Activated CD4-positive, alpha-beta memory T cell treated with anti-CD3 and anti-CD28 coated beads for 36 hours (primary cell): ENCODE data around the gene TNN. TPM values are rescaled to one million over a fixed set of nuclear protein-coding genes. Genes with fewer than 3 reads are reported as not detected.

ENCODE experiments used
- CTCF ChIA-PET: fragments of 350-600 bp; sonication (Branson Sonifier 250); formaldehyde crosslinking; loops from one replicate; lab custom pipeline; 2021; ENCODE audit warnings: antibody characterized with exemption, inconsistent platforms; lab: Charles Lee
- POLR2A ChIA-PET: fragments of 350-600 bp; sonication (Branson Sonifier 250); formaldehyde crosslinking; loops from one replicate; lab custom pipeline; 2021; ENCODE audit warnings: antibody characterized with exemption; lab: Charles Lee
- DNase-seq: peaks from one replicate; pipeline ENCODE4 v3.0.0-alpha.2; 2020
- H3K27ac Mint-ChIP-seq: one replicate; pipeline ENCODE4 v1.8.0; 2021; ENCODE audit warnings: mixed read lengths
- H3K27me3 Mint-ChIP-seq: one replicate; pipeline ENCODE4 v1.8.0; 2021; ENCODE audit warnings: mixed read lengths
- H3K36me3 Mint-ChIP-seq: one replicate; pipeline ENCODE4 v1.8.0; 2021; ENCODE audit warnings: mixed read lengths
- H3K4me1 Mint-ChIP-seq: one replicate; pipeline ENCODE4 v1.8.0; 2021; ENCODE audit warnings: low read depth, mixed read lengths
- H3K4me3 Mint-ChIP-seq: one replicate; pipeline ENCODE4 v1.8.0; 2021; ENCODE audit warnings: mild to moderate bottlenecking, mixed read lengths
- H3K9me3 Mint-ChIP-seq: one replicate; pipeline ENCODE4 v1.8.0; 2021; ENCODE audit warnings: mixed read lengths
- intact Hi-C: fragments of 100-400 bp; cut with micrococcal nuclease; formaldehyde crosslinking; loops from one replicate; pipeline ENCODE4 v1.15.1; 2023
- total RNA-seq, 2 experiments: library from RNA; stranded (reverse); gene quantifications; one replicate each; pipeline ENCODE4 v1.2.3, GENCODE V29; 2021

The TNN gene
- total RNA-seq, 2 experiments from 2014 or later = 0.05 TPM; not detected in 1

DNA sequence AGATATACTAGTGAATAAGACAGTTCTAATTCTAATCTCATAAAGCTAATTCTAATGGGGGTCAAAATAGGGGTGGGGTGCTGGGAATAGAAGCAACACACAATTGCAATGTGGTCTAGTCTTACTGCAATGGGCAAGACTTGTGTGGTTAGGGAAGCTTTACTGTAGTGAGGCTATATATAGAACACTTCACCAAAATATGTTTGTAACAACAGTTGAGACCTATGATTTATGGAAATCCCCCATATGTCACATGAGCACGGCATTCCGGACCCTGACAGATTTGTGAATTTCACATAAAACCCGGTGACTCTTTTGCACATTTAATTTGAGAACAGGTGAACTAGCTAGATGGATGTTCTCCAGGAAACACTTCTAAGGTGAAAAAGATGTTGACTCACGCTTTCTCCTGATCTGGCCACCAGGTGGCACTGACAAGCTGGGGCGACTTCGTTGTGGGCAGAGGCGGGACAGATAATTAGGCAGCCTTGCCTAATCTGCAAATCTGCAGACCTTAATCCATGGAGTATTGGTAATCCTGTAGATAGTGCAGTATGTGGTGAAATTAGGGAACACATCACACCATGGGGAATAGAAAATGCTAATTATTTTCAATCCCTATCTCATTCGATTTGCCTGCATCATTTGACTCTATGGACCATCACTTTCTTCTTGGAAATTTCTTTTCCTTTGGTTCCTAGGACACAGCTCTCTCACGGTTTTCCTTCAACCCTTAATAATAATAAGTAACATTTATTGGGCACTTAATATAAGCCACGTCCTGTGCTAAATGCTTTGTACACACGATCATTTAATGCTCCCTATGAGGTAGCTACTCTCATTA is 87.2 kb downstream of the TNN start:
- H3K4me1 Mint-ChIP-seq = peaks cover 20% of the 10 kb centered on the region
- no peak overlapping the region for H3K4me3 Mint-ChIP-seq
- POLR2A ChIA-PET = interaction anchor here (1.1 to 1.6 kb wide), 2 partner anchors 10 to 164 kb away, joined by 3 to 7 read pairs; no protein-coding TSS in a partner anchor
- CTCF ChIA-PET = interaction anchor here (0.7 to 4.1 kb wide), 50 partner anchors 9 to 1040 kb away, joined by 3 to 270 read pairs (median 4); partner anchors contain the start of gene KIAA0040
- H3K36me3 Mint-ChIP-seq = peaks cover 7% of the 10 kb centered on the region
- H3K9me3 Mint-ChIP-seq = no peaks in the 10 kb centered on the region
- no peak overlapping the region for H3K27ac Mint-ChIP-seq
- peak; percentile 82 for DNase-seq
- H3K27me3 Mint-ChIP-seq = peaks cover 22% of the 10 kb centered on the region
- intact Hi-C loops = loop anchor here (1.0 to 5.0 kb wide), 4 partner anchors 34 to 327 kb away; no protein-coding TSS in a partner anchor

GRCh38 chr1:175155473-175155856 is 87.8 kb downstream of the TNN start:
- intact Hi-C loops = loop anchor here (1.0 kb wide), 3 partner anchors 34 to 164 kb away; no protein-coding TSS in a partner anchor
- ChIA-PET POLR2A (interaction anchor here (1.1 to 1.6 kb wide), 2 partner anchors 10 to 163 kb away, joined by 3 to 7 read pairs; no protein-coding TSS in a partner anchor), CTCF (interaction anchor here (0.7 to 4.1 kb wide), 42 partner anchors 8 to 1040 kb away, joined by 3 to 270 read pairs (median 5); partner anchors contain the start of gene KIAA0040)
- H3K4me3 Mint-ChIP-seq = no peak overlapping the region
- DNase-seq = no peak
- no peak overlapping the region for H3K27ac Mint-ChIP-seq
- peaks cover 22% of the 10 kb centered on the region for H3K27me3 Mint-ChIP-seq
- no peaks in the 10 kb centered on the region for H3K9me3 Mint-ChIP-seq
- H3K36me3 Mint-ChIP-seq = peaks cover 13% of the 10 kb centered on the region
- H3K4me1 Mint-ChIP-seq = peaks cover 20% of the 10 kb centered on the region

DNA sequence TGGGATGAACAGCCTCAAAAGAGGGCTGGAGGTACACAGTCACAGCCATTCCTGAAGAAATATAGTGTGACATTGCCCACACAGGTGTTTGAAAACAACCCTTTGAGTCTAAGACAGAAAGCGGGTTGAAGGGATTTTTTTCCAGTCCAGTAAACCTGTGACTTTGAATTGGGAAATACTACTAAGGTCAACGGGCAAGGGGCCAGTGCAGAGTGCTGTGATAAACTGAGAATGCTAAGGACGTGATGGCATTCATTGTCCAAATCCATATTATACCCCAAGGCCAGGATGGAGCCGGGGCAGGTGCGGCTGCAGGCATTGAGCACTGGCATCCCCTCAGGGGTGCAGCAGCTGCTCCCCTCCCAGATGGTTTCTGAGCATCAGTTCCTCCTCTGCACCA is 88.3 kb downstream of the TNN start:
- intact Hi-C loops = loop anchor here (1.0 kb wide), 3 partner anchors 33 to 163 kb away; no protein-coding TSS in a partner anchor

DNA sequence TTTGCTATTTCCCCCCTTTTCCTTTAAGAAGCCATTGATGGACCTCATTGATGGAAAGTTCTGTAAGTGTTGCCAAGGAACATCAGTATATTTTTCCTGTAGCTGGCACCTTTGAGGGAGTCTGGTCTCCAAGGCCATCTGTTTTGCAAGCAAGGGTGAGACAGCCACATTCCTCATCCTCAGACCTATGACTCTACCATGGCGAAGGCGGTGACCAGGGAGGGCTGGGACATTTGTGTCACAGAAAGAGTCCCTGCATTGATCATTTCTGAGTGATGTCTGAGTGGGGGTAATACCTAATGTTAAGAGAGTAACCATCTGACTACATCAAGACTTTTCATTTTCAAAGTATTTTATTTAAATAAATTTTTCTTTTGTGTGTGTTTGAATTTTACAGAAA is 89.6 kb downstream of the TNN start:
- Mint-ChIP-seq H3K4me3 (no peak overlapping the region), H3K27me3 (peaks cover 9% of the 10 kb centered on the region), H3K9me3 (no peaks in the 10 kb centered on the region), H3K36me3 (peaks cover 20% of the 10 kb centered on the region), H3K4me1 (peaks cover 20% of the 10 kb centered on the region), H3K27ac (no peak overlapping the region)
- ChIA-PET POLR2A (no interaction called here), CTCF (interaction anchor here (0.7 to 4.1 kb wide), 4 partner anchors 13 to 161 kb away, joined by 3 to 270 read pairs (median 30); partner anchors contain the start of gene KIAA0040)
- intact Hi-C loops = no loop called here
- DNase-seq = peak; percentile 55

More for the DNA sequence above, 88.3 kb downstream of the TNN start:
- Mint-ChIP-seq H3K27ac (no peak overlapping the region), H3K4me1 (peaks cover 20% of the 10 kb centered on the region), H3K4me3 (no peak overlapping the region), H3K36me3 (peaks cover 17% of the 10 kb centered on the region), H3K27me3 (peaks cover 18% of the 10 kb centered on the region), H3K9me3 (no peaks in the 10 kb centered on the region)
- ChIA-PET CTCF (interaction anchor here (0.9 to 4.1 kb wide), 27 partner anchors 8 to 218 kb away, joined by 3 to 270 read pairs (median 6); partner anchors contain the start of gene KIAA0040), POLR2A (interaction anchor here (1.1 to 1.6 kb wide), 2 partner anchors 11 to 163 kb away, joined by 3 to 7 read pairs; no protein-coding TSS in a partner anchor)
- DNase-seq = no peak

DNA sequence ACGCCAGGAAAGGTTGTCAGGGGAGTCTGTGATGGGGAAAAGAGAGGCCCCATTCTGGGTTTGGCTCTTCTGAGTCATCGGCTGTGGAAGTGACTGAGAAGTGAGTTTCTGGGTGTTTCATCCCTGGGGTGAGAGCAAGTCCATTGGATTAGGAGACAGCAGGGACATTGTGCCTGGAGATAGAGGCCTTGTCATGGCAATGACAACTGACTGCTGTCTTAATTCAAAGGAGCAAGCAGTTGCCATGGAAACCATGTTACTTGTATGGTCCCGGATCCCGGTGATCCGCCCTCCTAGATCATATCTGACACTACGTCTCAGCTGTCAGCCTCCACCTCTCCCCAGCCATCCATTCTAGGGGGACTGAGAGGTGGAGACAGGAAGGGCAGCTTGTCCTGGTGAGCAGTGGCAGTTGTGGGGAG is 90.5 kb downstream of the TNN start:
- ChIA-PET POLR2A (no interaction called here), CTCF (interaction anchor here (0.6 to 4.1 kb wide), 6 partner anchors 9 to 163 kb away, joined by 3 to 270 read pairs (median 8); no protein-coding TSS in a partner anchor)
- Mint-ChIP-seq H3K4me3 (no peak overlapping the region), H3K27me3 (peaks cover 7% of the 10 kb centered on the region), H3K4me1 (peaks cover 20% of the 10 kb centered on the region), H3K27ac (peak overlapping the region; percentile 30), H3K36me3 (peaks cover 20% of the 10 kb centered on the region), H3K9me3 (no peaks in the 10 kb centered on the region)
- intact Hi-C loops = no loop called here
- DNase-seq = peak; percentile 45

DNA sequence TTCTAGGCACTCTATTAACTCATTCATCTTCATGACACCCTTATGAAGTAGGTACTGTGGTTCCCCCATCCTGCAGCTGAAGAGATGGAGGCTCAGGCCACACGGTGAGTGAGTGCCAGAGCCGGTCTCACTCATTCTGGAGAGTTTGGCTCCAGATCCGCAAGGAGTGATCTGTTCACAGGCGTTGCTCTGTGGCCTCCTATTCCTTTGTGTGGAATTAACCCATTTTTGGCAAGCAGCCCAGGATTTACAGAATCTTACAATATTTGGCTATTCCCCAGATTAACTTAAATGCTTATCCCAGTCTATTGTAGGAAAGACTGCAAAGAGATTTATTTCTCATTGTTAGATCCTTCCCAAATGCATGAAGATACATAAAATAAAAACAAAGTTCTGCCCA is 95.3 kb downstream of the TNN start:
- Mint-ChIP-seq H3K27ac (no peak overlapping the region), H3K36me3 (peaks cover 35% of the 10 kb centered on the region), H3K4me1 (peaks cover 6% of the 10 kb centered on the region), H3K9me3 (no peaks in the 10 kb centered on the region), H3K4me3 (no peak overlapping the region), H3K27me3 (no peaks in the 10 kb centered on the region)
- DNase-seq = no peak
- CTCF ChIA-PET = interaction anchor here (1.4 to 2.3 kb wide), 3 partner anchors 8 to 17 kb away, joined by 3 to 18 read pairs (median 7); no protein-coding TSS in a partner anchor
- POLR2A ChIA-PET = no interaction called here
- intact Hi-C loops = no loop called here

GRCh38 chr1:175163702-175164101 is 96.1 kb downstream of the TNN start:
- Mint-ChIP-seq H3K27me3 (no peaks in the 10 kb centered on the region), H3K36me3 (peaks cover 36% of the 10 kb centered on the region), H3K9me3 (no peaks in the 10 kb centered on the region), H3K27ac (no peak overlapping the region), H3K4me1 (peaks cover 4% of the 10 kb centered on the region), H3K4me3 (no peak overlapping the region)
- no peak for DNase-seq
- intact Hi-C loops = no loop called here
- POLR2A ChIA-PET = interaction anchor here (1.2 kb wide), 1 partner anchor 10 kb away, joined by 5 read pairs; no protein-coding TSS in a partner anchor
- CTCF ChIA-PET = interaction anchor here (1.4 to 3.4 kb wide), 6 partner anchors 9 to 157 kb away, joined by 3 to 19 read pairs (median 10); no protein-coding TSS in a partner anchor

- no peak for DNase-seq
- POLR2A ChIA-PET = interaction anchor here (1.2 kb wide), 1 partner anchor 9 kb away, joined by 5 read pairs; no protein-coding TSS in a partner anchor
- H3K4me1 Mint-ChIP-seq = peaks cover 14% of the 10 kb centered on the region
- CTCF ChIA-PET = interaction anchor here (0.9 to 3.4 kb wide), 7 partner anchors 10 to 156 kb away, joined by 3 to 19 read pairs (median 7); no protein-coding TSS in a partner anchor
- no peaks in the 10 kb centered on the region for H3K9me3 Mint-ChIP-seq
- H3K27me3 Mint-ChIP-seq = no peaks in the 10 kb centered on the region
- H3K27ac Mint-ChIP-seq = no peak overlapping the region
- intact Hi-C loops = no loop called here
- H3K4me3 Mint-ChIP-seq = no peak overlapping the region
- H3K36me3 Mint-ChIP-seq = peaks cover 32% of the 10 kb centered on the region
These were observed 97.1 kb downstream of the TNN start for GRCh38 chr1:175164751-175165150.

- Mint-ChIP-seq H3K9me3 (no peaks in the 10 kb centered on the region), H3K27me3 (no peaks in the 10 kb centered on the region), H3K4me3 (no peak overlapping the region), H3K27ac (no peak overlapping the region), H3K36me3 (peaks cover 22% of the 10 kb centered on the region), H3K4me1 (peaks cover 34% of the 10 kb centered on the region)
- intact Hi-C loops = no loop called here
- POLR2A ChIA-PET = no interaction called here
- CTCF ChIA-PET = interaction anchor here (1.8 to 3.4 kb wide), 3 partner anchors 12 to 151 kb away, joined by 5 to 19 read pairs (median 6); no protein-coding TSS in a partner anchor
- DNase-seq = no peak
These were observed 99.1 kb downstream of the TNN start for GRCh38 chr1:175166746-175167145.

GRCh38 chr1:175167861-175168260 is 100.2 kb downstream of the TNN start:
- Mint-ChIP-seq H3K4me3 (no peak overlapping the region), H3K27me3 (no peaks in the 10 kb centered on the region), H3K9me3 (no peaks in the 10 kb centered on the region), H3K36me3 (peaks cover 25% of the 10 kb centered on the region), H3K4me1 (peaks cover 39% of the 10 kb centered on the region), H3K27ac (no peak overlapping the region)
- POLR2A ChIA-PET = no interaction called here
- CTCF ChIA-PET = interaction anchor here (0.6 to 1.8 kb wide), 2 partner anchors 16 to 128 kb away, joined by 3 to 6 read pairs; no protein-coding TSS in a partner anchor
- intact Hi-C loops = no loop called here
- no peak for DNase-seq

GRCh38 chr1:175168782-175169181 is 101.1 kb downstream of the TNN start:
- Mint-ChIP-seq H3K4me1 (peaks cover 43% of the 10 kb centered on the region), H3K9me3 (no peaks in the 10 kb centered on the region), H3K4me3 (no peak overlapping the region), H3K27me3 (no peaks in the 10 kb centered on the region), H3K36me3 (peaks cover 26% of the 10 kb centered on the region), H3K27ac (peak overlapping the region; percentile 21)
- CTCF ChIA-PET = interaction anchor here (1.1 to 2.0 kb wide), 7 partner anchors 14 to 150 kb away, joined by 3 to 7 read pairs (median 6); no protein-coding TSS in a partner anchor
- intact Hi-C loops = loop anchor here (1.0 kb wide), 1 partner anchor 21 kb away; no protein-coding TSS in a partner anchor
- POLR2A ChIA-PET = no interaction called here
- no peak for DNase-seq
